Hematopoietic multipotent progenitor cell (in vitro differentiated cells): Measurements from ENCODE around the gene RNF208. TPM values are rescaled to one million over a fixed set of nuclear protein-coding genes. Genes with fewer than 3 reads are reported as not detected.

Source experiments
- DNase-seq, 3 donors: peaks; one replicate each; pipeline ENCODE4 v3.0.0-alpha.2; 2011 to 2015; ENCODE audit warnings: low read depth in 2 of 3, low spot score in 2 of 3
- total RNA-seq: library from RNA; depleted of rRNA; stranded (reverse); fragments of >200 nt; gene quantifications from one replicate; pipeline ENCODE4 v1.2.3, GENCODE V29; 2012

The RNF208 gene
- total RNA-seq, 1 donor: 1.3 TPM

DNA sequence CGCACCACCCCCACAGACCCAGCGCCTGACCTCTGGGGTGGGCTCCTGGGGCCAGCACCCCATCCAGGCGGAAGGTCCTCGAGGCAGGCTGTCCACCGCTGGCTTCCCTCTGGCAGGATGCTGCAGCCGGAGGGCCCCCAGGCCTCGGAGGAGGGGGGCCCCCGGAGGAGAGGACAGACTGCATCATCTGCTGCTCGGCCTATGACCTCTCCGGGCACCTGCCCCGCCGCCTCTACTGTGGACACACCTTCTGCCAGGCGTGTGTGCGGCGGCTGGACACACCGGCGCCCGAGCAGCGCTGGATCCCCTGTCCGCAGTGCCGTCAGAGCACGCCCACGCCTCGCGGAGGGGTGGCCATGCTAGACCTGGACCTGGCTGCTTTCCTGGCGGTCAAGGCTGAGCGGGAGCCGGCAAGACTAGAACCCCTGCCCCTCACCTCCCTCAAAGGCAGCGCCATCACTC, 6.5 kb upstream of the RNF208 start:
- no peak for DNase-seq

DNA sequence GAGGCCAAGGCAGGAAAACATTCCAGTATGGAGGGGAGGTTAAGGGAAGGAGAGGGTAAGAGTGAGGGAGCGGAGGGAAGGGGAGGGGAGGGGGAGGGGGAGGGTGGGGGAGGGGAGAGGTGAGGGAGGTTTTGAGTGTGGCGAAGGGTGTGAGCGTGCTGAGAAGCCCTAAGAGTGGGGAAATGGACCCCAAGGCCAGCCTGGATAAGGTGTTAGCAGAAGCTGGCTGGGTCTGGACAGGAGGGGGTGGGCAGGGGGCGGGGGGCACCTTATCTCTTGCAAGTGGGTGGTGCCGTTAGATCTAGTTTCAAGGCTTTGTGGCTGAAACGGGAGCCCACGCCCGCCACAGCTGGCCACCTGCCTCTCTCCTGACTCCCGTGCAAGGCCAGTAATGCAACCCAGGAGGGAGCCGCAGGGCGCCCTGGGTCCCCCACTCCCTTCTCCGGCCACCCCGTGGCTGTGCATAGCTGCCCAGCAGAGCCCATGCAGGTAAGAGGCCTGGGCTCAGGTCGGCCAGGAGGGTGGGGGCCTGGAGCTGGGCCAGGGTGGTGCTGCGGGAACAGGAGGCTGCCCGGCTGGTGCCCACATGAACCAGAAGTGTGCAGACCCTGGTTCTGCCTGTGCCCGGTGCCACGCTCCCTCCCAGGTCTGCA, 5.9 kb upstream of the RNF208 start:
- DNase-seq: no peak

DNA sequence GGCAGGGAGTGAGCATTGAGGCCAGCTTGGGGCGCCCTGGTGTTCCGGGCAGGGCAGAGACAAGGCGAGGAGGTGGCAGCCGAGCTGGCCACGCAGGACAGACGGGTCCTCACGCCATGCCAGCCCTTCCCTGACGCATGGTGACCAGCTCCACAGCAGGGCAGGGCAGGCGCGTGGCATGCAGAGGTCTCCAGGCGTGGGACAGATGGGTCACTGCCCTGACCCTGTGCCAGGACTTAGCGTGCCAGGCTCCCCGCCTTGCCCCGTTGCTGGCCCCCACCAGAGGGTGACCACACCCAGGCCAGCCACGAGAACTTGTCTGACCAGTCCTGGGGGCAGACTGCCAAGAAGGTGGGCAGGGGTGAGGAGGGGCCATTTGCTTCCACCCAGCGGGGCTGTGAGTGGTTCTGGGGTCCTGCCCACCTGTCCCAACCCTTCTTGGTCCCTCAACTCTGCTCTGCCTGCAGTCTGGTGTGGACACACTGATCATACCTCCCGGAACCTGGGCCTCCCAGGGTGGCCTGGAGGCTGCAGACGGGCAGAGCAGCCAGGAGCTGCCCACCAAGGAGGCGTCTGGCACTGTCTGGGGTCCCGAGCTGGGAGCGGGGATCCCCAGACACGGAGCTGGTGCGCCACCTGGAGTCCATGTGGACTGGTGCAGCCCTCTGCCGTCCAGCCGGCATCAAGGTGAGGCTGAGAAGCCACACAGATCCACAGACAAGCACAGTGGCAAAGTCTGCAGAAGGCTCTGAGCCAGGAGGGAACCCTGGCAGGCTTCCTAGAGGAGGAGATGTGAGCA, 5.2 kb upstream of the RNF208 start, which contains the start of gene RNF224:
RNF224 (plus strand) TSS at position 449 of the 799 bp plus-strand sequence. CDS start 834 bp downstream, outside the sequence.
- peak; percentile 69 to 89 (median 75) for DNase-seq

DNA sequence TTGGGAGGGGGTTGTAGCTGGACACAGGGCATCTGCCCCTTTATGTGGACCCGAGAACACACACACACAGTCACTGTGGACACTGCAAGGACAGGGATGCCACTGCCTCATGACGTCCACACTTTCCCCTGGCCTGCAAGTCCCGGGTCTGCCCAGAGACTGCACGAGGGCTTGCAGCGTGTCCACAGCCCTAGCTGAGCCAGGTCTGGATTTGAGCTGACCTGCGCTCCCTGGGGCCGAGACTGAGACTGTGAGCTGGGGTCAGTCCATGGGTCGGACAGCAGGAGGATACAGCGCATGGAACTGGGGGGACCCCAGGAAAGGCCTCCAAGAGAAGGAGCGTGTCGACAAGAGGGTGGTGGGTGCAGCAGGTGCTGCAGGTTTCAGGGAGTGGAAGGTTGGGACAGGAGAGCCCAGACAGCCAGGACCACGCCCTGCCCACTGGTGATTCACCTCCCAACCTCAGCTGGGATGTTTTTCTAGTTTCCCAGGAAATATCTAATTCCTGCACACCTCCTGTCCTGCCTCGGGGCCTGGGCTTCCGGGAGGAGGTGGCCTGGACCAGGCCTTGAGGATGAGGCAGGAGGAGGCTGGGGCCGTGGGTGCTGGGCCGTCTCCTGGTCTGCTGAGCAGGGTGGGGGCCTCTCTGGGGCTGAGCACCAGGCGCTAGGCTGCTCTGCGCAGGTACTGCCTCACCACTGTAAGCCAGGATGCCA, 4.5 kb upstream of the RNF208 start:
- DNase-seq: no peak

DNA sequence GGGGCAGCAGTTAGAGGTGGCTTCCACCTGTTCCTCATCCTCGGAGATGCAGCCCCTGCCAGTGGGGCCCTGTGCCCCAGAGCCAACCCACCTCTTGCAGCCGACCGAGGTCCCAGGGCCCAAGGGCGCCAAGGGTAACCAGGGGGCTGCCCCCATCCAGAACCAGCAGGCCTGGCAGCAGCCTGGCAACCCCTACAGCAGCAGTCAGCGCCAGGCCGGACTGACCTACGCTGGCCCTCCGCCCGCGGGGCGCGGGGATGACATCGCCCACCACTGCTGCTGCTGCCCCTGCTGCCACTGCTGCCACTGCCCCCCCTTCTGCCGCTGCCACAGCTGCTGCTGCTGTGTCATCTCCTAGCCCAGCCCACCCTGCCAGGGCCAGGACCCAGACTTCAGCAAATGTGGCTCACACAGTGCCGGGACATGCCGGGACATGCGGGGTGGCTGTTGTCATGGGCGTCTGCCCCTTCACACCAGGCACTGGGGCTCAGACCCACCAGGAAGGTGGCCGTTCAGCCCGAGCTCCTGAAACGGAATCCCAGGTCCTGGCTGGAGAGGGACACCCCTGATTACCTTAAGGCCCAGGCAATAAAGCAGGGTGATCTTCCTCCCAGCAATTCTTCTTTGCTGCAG, 3.8 kb upstream of the RNF208 start:
- DNase-seq: no peak

DNA sequence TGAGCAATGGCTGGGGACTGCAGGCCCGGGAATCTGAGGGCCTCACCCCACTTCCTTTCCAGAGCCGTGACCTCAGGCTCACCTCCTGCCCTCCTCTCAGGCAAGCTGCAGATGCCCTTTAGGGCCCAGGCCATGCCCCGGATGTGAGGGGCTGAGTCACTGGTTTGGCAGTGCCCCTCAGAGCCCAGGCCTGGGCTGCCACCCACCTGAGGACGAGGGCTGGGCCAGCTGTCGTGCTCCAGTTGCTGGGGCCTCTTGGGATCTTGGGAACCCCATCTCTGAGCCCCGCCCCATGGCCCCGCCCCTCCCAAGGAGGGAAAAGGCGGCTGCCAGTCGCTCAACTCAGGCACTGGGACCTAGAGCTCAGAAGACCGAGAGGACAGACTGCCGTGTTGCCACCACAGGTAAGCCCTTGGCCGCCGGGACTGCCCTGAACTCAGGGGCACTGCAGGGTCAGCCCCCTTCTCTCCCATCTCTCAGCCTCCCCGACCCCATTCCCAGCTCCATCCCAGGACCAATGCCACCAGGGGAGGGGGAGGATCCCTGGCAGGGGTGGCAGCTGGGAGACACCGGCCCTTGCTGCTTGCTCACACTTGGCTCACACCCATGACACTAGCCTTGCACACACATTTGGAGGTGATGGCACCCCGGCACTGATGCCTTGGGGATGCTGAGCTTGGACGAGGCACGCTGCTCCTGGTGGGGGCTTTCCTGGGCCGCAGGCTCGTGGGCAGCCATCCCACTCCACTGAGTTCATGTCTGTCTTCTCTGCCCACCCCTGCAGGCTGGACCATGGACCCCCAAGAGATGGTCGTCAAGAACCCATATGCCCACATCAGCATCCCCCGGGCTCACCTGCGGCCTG, 3.0 kb upstream of the RNF208 start, which contains the start of gene CYSRT1:
CYSRT1 (plus strand) TSS at position 345 of the 865 bp plus-strand sequence; CDS start at position 793, 448 bp downstream.
- DNase-seq: no peak

DNA sequence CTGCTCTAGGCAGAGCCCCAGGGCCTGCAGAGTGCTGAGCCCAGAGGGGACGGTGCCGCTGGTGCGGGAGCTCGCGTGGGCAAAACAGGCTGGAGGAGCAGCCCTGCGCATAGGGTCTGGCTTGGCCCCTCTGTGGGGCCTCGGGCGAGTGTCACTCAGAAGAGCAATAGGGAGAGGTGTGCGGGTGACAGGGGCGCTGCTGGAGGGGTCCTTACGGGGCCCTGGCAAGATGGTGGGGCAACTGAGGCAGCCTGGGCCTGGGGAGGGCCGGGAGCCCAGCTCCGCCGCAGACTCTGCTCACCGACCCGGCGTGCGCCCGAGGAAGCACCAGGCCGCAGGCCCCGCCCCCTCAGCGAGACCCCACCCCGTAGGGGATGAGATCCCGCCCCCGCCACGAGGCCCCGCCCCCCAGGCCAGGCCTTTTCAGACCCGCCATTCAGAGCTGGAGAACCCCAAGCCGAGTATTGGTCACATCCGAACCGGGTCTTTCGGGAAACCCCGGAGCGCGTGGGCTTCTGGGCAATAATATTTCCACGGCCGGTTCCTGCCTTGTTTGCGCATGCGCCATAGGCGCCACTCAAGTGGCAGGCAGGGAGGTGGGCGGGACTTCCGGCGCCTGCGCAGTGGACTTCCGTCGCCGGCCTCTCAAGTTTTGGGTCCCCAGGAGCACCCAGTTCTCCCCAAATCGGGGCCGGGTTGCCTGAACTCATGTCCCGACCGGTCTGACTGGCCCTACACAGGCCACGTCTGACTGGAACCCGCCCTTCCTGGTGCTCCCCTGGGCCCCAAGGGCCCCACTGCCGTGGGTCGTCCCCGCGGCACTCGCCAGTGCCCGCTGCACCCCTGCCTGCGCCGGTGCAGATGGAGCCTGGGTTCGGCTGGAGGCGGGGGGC, 1.3 kb upstream of the RNF208 start:
- peak; percentile 92 to 99 (median 99) for DNase-seq

DNA sequence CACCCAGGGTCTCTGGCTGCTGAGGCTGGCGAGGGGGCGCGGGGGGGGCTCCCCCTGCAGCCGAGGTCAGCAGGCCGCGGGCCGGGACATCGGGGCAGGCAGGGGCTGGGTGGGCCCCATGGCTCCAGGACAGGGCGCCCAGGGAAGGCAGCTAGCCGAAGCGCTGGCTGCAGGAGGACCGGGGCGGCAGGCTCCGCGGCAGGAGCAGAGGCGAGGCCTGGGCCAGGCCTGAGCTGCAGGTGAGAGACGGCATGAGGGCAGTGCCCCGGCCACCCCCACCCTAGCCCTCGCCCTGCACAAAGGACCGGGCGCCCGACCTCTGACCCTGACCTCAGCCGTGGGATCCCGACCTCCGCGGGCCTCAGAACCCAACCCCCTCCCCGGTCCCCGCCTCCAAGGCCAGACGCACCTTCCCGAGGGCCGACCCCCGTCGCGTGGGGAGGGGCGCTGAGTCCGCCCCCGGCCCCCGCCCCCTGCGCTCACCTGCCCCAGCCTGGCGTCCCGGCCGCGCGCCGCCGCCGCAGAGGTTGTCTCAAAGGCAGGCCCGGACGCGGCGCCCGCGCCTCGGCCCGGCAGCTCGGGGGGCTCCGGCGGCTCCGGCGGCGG, 431 bp downstream of the RNF208 start:
- DNase-seq: no peak

DNA sequence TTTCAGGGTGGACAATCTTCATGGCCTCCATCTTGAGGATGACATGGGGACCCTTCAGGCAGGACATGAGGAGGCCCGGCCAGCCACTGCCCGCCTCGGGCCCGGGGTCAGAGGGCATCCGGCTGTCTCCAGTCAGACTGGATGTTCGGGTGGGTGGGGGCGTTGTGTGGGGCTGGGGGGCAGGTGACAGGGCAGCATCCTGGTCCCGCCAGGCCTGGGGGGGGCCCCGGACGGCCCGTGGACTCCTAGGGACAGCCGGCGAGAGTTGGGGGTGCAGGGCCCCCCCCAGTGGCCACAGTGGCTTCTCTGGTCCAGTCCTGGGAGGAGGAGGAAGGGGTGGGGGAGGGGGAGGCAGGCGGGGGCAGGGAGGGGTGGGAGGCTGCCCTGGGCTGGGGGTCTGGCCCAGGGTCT, 940 bp downstream of the RNF208 start:
- DNase-seq: no peak

DNA sequence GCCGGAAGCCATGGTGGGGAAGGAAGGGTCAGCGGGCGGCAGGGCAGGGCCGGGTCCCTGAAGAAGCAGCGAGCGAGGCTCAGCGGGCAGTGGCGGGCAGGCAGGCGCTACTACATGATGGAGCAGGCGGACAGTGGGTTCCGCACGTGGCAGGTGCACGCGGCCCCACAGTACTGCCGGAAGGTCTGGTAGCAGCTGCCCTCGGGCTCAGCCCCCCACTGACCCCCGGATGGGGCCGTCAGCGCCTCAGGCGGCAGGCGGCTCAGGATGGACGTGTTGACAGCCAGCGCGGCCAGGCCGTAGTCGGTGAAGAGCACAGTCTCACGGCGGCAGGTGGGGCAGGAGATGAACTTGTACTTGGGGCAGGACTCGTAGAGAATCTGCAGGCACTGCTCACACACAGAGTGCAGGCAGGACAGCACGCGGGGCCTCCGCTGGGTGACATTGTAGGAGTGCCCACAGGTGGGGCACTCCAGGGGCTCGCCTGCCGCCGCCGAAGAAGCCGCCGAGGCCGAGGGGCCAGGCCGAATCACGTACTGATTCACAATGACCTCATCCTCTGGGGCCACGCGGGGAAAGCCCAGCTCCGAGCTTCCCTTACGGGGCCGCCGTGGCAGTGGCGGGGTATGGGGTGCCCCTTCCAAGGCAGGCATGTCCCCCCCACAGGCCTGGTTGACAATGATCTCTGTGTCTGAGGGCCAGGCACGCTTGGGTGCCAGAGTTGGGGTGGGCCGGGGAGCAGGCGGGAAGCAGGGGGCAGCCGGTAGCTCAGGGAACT, 1.5 kb downstream of the RNF208 start:
- DNase-seq: no peak

DNA sequence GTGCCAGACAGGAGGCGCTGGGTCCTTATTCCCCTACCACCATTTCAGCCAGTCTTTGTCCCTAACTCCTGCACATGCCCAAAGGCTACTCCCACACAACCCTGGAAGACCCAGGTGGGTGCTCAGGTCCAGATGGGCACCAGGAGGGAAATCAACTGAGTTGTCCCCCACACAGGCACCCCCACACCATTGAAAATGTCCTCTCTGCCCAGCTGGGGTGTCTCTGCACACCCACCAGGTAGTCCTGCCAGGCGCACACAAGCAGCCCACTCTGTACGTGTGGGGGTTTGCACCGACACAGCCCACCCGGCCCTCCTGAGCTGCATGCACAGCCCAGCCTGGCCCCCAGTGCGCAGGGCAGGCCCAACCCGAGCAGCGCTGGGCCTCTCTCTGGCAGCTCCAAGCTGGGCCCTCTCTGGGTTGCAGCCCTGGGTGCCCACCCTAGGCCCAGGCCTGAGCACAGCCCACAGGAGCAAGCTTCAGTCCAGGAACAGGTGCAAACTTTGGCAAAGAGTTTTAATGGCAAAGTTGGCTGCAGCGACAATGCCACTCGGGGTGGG, 2.2 kb downstream of the RNF208 start:
- no peak for DNase-seq

DNA sequence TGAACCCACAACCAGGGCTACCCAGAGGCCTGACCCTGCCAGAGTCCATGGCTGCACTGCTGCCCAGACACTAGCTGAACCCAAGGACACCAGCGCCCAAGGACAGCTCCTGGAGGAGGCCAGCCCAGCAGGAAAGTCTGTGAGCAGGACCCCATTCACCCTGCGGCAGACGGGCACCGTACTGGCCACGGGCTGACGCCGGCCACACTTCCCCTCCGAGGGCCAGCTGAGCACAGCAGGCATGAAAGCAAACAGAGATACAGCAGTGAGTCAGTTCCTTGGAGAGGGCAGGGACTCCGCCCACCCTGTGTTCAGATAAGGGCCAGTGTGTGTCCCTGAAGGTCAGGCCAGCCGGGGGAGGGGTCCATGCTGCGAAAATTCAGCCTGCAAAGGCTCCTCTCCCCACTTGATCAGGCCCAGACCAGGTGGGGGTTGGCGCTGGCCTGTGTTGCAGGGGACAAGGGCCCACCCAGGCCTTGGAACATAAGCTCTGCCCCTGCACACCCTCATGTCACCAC, 3.2 kb downstream of the RNF208 start:
- DNase-seq: no peak

DNA sequence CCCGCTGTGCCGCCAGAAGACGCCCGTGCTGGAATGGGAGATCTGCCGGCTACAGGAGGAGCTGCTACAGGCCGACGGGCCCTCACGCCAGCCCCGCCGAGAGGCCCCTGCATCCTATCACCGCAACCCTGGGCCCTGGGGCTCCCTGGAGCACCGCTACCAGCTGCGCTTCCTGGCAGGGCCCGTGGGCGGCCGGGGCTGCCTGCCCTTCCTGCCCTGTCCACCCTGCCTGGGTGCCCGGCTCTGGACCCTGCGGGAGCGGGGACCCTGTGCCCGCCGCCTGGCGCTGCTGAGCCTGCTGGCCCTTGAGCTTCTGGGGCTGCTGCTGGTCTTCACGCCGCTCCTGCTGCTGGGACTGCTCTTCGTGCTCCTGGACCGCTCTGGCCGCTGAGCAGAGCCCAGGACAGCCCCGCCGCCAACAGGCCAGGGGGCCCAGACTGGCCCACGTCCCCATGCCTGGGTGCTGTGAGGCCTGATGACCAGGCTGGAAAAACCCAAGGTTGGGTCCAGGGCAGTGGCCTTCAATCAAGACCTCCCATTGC, 3.8 kb downstream of the RNF208 start:
- no peak for DNase-seq

DNA sequence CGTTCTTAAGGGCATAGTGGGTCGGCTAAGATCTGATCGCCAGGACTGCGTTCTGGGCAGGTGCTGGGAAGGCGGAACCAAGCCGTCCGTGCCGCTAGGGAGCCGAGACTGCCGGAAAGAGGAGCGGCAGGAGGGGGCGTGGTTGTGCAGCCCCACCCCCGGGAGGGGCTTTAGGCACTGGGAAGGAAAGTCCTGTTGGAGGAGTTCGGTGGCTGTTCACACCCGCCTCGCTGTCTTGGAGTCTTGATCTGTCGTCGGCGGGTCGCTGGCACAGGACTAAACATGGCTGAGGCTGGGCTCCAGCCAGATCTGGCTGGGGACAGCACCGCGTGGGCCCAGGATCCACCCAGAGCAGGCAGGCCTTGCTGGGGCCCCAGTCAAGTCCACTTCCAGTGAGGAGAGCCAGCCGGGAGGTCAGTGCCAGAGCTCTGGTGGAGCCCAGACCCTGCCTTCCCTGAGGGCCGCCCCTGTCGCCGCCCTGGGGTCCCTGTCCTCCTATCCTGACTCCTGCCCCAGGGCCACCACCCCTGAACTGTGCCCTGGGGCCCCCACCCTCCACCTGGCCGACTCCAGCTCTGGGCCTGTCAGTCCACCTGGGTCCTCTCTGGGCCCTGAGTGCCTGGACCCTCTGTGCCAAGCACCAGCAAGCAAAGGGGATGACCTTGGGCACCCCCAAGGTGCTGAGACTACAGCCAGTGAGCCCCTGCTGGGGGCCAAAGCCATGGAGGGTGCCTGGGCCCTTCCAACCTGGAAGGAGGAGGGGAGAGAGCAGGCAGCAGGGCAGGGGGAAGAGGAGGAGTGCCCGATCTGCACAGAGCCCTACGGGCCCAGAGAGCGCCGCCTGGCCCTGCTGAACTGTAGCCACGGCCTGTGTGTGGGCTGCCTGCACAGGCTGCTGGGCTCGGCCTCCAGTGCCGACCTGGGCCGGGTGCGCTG, 4.5 kb downstream of the RNF208 start:
- no peak for DNase-seq

DNA sequence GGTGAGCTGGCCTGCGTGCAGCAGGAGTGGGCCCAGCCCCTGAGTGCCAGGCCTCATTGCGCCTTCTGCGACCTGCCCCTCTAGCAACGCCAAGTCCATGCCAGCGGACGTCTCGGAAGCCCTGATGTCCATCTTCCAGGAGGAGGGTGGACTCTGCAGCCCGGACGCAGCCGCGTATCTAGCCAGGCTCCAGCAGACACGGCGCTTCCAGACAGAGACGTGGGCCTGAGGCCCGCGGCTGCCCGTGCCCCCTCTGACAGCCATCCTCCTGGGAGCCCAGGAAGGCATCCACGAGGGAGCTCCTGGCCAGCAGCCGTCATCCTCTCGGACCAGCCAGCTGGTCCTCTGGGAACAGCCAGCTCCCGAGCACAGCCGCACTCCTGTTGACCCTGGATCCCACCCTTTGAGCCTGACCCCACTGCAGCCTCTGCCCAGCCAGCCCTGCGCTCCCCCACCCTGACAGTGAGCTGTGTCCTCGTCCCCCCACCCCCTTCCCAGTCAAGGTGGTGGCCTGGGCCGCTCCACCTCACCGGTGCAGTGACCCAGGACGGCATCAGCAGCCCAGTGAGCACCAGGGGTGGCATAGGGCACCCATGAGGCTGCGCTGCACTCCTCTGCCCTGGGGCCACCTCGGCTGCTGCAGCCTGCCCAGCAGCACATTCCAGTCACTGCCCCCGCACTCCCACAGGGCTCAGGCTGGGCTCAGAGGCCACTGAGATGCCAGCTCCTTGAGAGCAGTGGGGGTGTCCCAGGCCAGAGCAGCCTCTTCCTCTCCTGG, 5.7 kb downstream of the RNF208 start:
- DNase-seq: no peak
